Endothelial cell of umbilical vein (primary cell): ENCODE data around the gene SMC3. TPM values are rescaled to one million over a fixed set of nuclear protein-coding genes. Genes with fewer than 3 reads are reported as not detected.

Experiments used
- BruUV-seq: library from RNA; stranded (reverse); fragments of 400-500 nt; replicated peaks from 2 replicates; lab custom pipeline; 2021; lab: Mats Ljungman, UMichigan
- CTCF ChIA-PET: fragments of 300-600, 350-600 bp; sonication (Branson Sonifier 250); formaldehyde crosslinking; loops from one replicate; lab custom pipeline; 2021; ENCODE audit warnings: antibody characterized with exemption, inconsistent platforms; lab: Charles Lee
- POLR2A ChIA-PET: fragments of 300-600, 350-600 bp; sonication (Branson Sonifier 250); formaldehyde crosslinking; loops from one replicate; lab custom pipeline; 2021; ENCODE audit warnings: antibody characterized with exemption, inconsistent platforms; lab: Charles Lee
- DNase-seq: peaks from one replicate; pipeline ENCODE4 v3.0.0-alpha.2; 2011; ENCODE audit warnings: low read depth, low spot score
- FAIRE-seq: peaks from 2 replicates; lab custom pipeline; 2011; peaks lifted over from hg19 to GRCh38; lab: Jason Lieb, UNC
- H2AFZ ChIP-seq: 2 replicates; pipeline ENCODE4 v1.6.0; 2012; ENCODE audit warnings: low read depth, low read length, control low read depth, inconsistent platforms
- H3K27ac ChIP-seq: 2 replicates; pipeline ENCODE4 v1.5.1; 2011; ENCODE audit warnings: low read depth, mild to moderate bottlenecking, control low read depth, low read length, moderate library complexity; ENCODE audit not compliant: insufficient read depth
- H3K27me3 ChIP-seq, 2 experiments: 2 replicates each; pipeline versions ENCODE4 v1.6.0 to v1.6.1; 2011; ENCODE audit warnings: low read length in 2 of 2, mixed read lengths in 1 of 2; ENCODE audit not compliant: control insufficient read depth in 2 of 2, insufficient read depth in 2 of 2
- H3K36me3 ChIP-seq, 2 experiments: 2 replicates in 1 of 2; 3 replicates in 1 of 2; pipeline ENCODE4 v1.5.1; 2011; ENCODE audit warnings: low read length in 2 of 2, mild to moderate bottlenecking in 1 of 2, moderate library complexity in 1 of 2; ENCODE audit not compliant: control insufficient read depth in 2 of 2, insufficient read depth in 2 of 2; ENCODE audit errors: extremely low read depth in 1 of 2
- H3K4me1 ChIP-seq: 3 replicates; pipeline ENCODE4 v1.5.1; 2011; ENCODE audit warnings: mild to moderate bottlenecking, low read length; ENCODE audit not compliant: control insufficient read depth, insufficient read depth; ENCODE audit errors: extremely low read depth
- H3K4me2 ChIP-seq: 2 replicates; pipeline ENCODE4 v1.6.1; 2011; ENCODE audit warnings: low read length, control low read depth, mixed read lengths; ENCODE audit not compliant: insufficient read depth
- H3K4me3 ChIP-seq, 3 experiments: fragments of 200-600 bp in 1 of 3; sonication (generic), shearing (Covaris generic) in 1 of 3; replicated peaks in 1 of 3; 2 replicates each; pipeline ENCODE4 v1.5.1; 2011 to 2016; ENCODE audit warnings: control low read depth in 3 of 3, low read length in 3 of 3, mild to moderate bottlenecking in 2 of 3, inconsistent platforms in 1 of 3, low read depth in 1 of 3, moderate library complexity in 1 of 3; ENCODE audit not compliant: insufficient read depth in 1 of 3
- H3K79me2 ChIP-seq: 2 replicates; pipeline ENCODE4 v1.6.0; 2012; ENCODE audit warnings: low read length, inconsistent platforms; ENCODE audit not compliant: control insufficient read depth, insufficient read depth
- H3K9ac ChIP-seq: replicated peaks from 2 replicates; pipeline ENCODE3; 2011; ENCODE audit warnings: low read length, control low read depth; ENCODE audit not compliant: insufficient read depth; ENCODE audit errors: extremely low read depth
- H3K9me1 ChIP-seq: replicated peaks from 3 replicates; pipeline ENCODE4 v1.6.0; 2011; ENCODE audit warnings: mild to moderate bottlenecking, low read length; ENCODE audit not compliant: control insufficient read depth, insufficient read depth; ENCODE audit errors: extremely low read depth
- H3K9me3 ChIP-seq: replicated peaks from 2 replicates; pipeline ENCODE4 v1.5.1; 2012; ENCODE audit warnings: low read length, inconsistent platforms; ENCODE audit not compliant: control insufficient read depth, insufficient read depth
- H4K20me1 ChIP-seq: replicated peaks from 2 replicates; pipeline ENCODE3; 2011; ENCODE audit warnings: mild to moderate bottlenecking, low read length; ENCODE audit not compliant: control insufficient read depth, insufficient read depth; ENCODE audit errors: extremely low read depth
- EZH2 ChIP-seq: IDR thresholded peaks from 2 replicates; pipeline ENCODE4 v1.6.1; 2012; ENCODE audit warnings: borderline replicate concordance, low read depth, mild to moderate bottlenecking, moderate library complexity, low read length, inconsistent platforms; ENCODE audit not compliant: severe bottlenecking
- FOS ChIP-seq: IDR thresholded peaks from 2 replicates; pipeline ENCODE4 v1.6.1; 2011; ENCODE audit warnings: mild to moderate bottlenecking, low read length, moderate library complexity, borderline replicate concordance; ENCODE audit not compliant: insufficient read depth
- GATA2 ChIP-seq: IDR thresholded peaks from 2 replicates; pipeline ENCODE4 v1.7.0; 2011; ENCODE audit warnings: low read depth, mild to moderate bottlenecking, moderate library complexity, mixed read lengths, low read length; ENCODE audit not compliant: insufficient read length, insufficient read depth
- JUN ChIP-seq: IDR thresholded peaks from 2 replicates; pipeline ENCODE4 v1.6.1; 2011; ENCODE audit warnings: borderline replicate concordance, low read depth; ENCODE audit not compliant: insufficient read length, insufficient read depth
- MYC ChIP-seq: IDR thresholded peaks from one replicate; pipeline ENCODE4 v1.6.1; 2011; ENCODE audit warnings: mild to moderate bottlenecking, low read depth, low read length
- POLR2A ChIP-seq: IDR thresholded peaks from 2 replicates; pipeline ENCODE4 v1.6.1; 2012; ENCODE audit warnings: low read depth, mild to moderate bottlenecking, control low read depth, low read length
- POLR2AphosphoS5 ChIP-seq: IDR thresholded peaks from 2 replicates; pipeline ENCODE4 v1.6.1; 2012; ENCODE audit warnings: low read depth, mild to moderate bottlenecking, control low read depth, low read length, moderate library complexity; ENCODE audit not compliant: insufficient read depth
- dilution Hi-C: fragments of 300-500 bp; cut with MboI; formaldehyde crosslinking; loops from one replicate; pipeline ENCODE4 v1.15.0; 2019; ENCODE audit warnings: low sequenced_read_pairs; ENCODE audit not compliant: extremely low pct_ligation_motif_present
- intact Hi-C: fragments of 100-400 bp; cut with micrococcal nuclease; formaldehyde crosslinking; loops from one replicate; pipeline ENCODE4 v1.10.0; 2022
- polyA plus RNA-seq, 4 experiments: library from polyadenylated mRNA; depleted of rRNA in 3 of 4; stranded (reverse) in 3 of 4; unstranded in 1 of 4; fragments of >200 nt; gene quantifications; 2 replicates each; pipeline versions ENCODE4 v1.2.1 to v1.2.3, GENCODE V29; 2011 to 2012; ENCODE audit warnings: missing spikeins in 1 of 4
- total RNA-seq: library from RNA; stranded (reverse); gene quantifications from 2 replicates; pipeline ENCODE4 v1.2.3, GENCODE V29; 2021
- TF ChIP-seq, protein P1 (sequence below), 2 donors: IDR thresholded peaks; 1 replicate in 1 of 2; 2 replicates in 1 of 2; pipeline ENCODE4 v1.5.1; 2011; ENCODE audit warnings: low read length in 2 of 2, mild to moderate bottlenecking in 2 of 2, moderate library complexity in 2 of 2, control low read depth in 1 of 2, inconsistent platforms in 1 of 2, low read depth in 1 of 2; ENCODE audit not compliant: insufficient read depth in 1 of 2; ENCODE audit errors: extremely low read depth in 1 of 2
- TF ChIP-seq, protein P2 (sequence below): IDR thresholded peaks from 2 replicates; pipeline ENCODE4 v1.6.1; 2011; ENCODE audit not compliant: insufficient read depth, insufficient read length

The SMC3 gene
- total and polyA plus RNA-seq, 2 donors (not counting 3 experiments of a cell fraction or from before 2014, with no cell fraction given) = 5.5 to 44.2 TPM

DNA sequence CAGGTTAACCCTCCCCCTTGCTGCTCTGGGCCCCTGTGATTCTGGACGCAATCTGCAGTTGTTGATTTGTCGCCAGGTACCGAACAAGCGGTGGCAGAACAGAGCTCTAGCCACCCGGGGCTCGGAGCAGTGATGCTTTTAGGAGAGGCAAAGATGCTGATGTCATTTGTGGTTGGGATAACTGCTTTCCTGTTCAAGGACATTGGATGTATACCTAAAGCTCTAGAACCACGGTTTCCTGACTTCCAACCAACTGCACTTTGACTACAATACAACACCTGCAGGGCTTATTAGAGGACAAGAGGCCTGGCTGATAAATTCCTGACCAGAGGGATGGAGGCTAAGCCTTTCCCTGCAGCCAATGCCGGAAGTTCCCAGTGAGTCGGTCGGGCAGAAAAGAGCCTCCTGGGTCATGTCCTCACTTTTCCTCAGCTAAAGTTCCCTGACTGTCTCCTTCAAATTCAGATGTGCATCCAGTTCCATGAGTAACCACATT, 70.1 kb downstream of the SMC3 start:
- H3K36me3 ChIP-seq = no peaks in the 10 kb centered on the region
- no peaks in the 10 kb centered on the region for H4K20me1 ChIP-seq
- ChIA-PET CTCF (interaction anchor here (1.4 kb wide), 1 partner anchor 34 kb away, joined by 3 read pairs; no protein-coding TSS in a partner anchor), POLR2A (no interaction called here)
- dilution Hi-C loops (no loop called here), intact Hi-C loops (no loop called here)
- no peak overlapping the region for H2AFZ ChIP-seq
- H3K27me3 ChIP-seq = peaks cover 22 to 31% of the 10 kb centered on the region in 2 experiments
- BruUV-seq = no TSS peak
- no peak overlapping the region for H3K27ac ChIP-seq
- no peaks in the 10 kb centered on the region for H3K9me3 ChIP-seq
- no peaks in the 10 kb centered on the region for H3K9me1 ChIP-seq
- H3K4me2 ChIP-seq = no peak overlapping the region
- H3K4me3 ChIP-seq = no peak overlapping the region
- no peaks in the 10 kb centered on the region for H3K79me2 ChIP-seq
- H3K4me1 ChIP-seq = no peaks in the 10 kb centered on the region
- no peak for DNase-seq
- no peak overlapping the region for H3K9ac ChIP-seq
- no peak for FAIRE-seq
- TF ChIP-seq, protein P1, sequence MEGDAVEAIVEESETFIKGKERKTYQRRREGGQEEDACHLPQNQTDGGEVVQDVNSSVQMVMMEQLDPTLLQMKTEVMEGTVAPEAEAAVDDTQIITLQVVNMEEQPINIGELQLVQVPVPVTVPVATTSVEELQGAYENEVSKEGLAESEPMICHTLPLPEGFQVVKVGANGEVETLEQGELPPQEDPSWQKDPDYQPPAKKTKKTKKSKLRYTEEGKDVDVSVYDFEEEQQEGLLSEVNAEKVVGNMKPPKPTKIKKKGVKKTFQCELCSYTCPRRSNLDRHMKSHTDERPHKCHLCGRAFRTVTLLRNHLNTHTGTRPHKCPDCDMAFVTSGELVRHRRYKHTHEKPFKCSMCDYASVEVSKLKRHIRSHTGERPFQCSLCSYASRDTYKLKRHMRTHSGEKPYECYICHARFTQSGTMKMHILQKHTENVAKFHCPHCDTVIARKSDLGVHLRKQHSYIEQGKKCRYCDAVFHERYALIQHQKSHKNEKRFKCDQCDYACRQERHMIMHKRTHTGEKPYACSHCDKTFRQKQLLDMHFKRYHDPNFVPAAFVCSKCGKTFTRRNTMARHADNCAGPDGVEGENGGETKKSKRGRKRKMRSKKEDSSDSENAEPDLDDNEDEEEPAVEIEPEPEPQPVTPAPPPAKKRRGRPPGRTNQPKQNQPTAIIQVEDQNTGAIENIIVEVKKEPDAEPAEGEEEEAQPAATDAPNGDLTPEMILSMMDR (IDR thresholded peaks at IDR 0.05; ENCODE audit: extremely low read depth in 1 of 2, insufficient read depth in 1 of 2, low read depth in 1 of 2, low read length in 2 of 2) = no peak
- TF ChIP-seq MYC = no peak
- TF ChIP-seq JUN = no peak

DNA sequence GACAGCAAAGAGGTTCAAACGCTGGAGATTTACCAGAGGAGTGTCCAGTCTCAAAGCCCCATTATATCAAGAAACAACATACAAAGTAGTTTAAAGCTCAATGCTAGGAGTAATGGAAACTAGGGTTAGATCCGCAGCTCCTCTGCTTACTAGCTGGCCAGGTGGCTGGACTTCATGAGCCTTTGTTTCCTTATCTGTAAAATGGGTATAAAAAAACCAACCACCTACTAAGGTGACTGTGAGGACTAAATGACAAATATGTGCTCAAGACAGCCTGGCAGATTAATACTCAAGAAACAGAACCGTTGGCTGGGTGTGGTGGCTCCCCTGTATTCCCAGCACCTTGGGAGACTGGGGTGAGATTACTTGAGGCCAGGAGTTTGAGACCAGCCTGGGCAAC, 70.8 kb downstream of the SMC3 start:
- Histone ChIP-seq H3K9ac (no peak overlapping the region), H3K4me1 (peaks cover 2% of the 10 kb centered on the region), H3K36me3 (no peaks in the 10 kb centered on the region), H3K27ac (no peak overlapping the region), H3K4me2 (no peak overlapping the region), H3K9me1 (no peaks in the 10 kb centered on the region), H3K27me3 (peaks cover 29 to 38% of the 10 kb centered on the region in 2 experiments), H3K4me3 (no peak overlapping the region), H3K79me2 (no peaks in the 10 kb centered on the region), H3K9me3 (no peaks in the 10 kb centered on the region), H2AFZ (no peak overlapping the region), H4K20me1 (no peaks in the 10 kb centered on the region)
- BruUV-seq = no TSS peak
- dilution Hi-C loops = no loop called here
- no peak for TF ChIP-seq JUN
- no peak for TF ChIP-seq EZH2
- no peak for TF ChIP-seq POLR2A
- TF ChIP-seq FOS = no peak
- TF ChIP-seq, protein P2, sequence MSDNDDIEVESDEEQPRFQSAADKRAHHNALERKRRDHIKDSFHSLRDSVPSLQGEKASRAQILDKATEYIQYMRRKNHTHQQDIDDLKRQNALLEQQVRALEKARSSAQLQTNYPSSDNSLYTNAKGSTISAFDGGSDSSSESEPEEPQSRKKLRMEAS = no peak
- TF ChIP-seq MYC = no peak
- TF ChIP-seq POLR2AphosphoS5 = no peak
- TF ChIP-seq, protein P1 (IDR thresholded peaks at IDR 0.05; ENCODE audit: extremely low read depth in 1 of 2, insufficient read depth in 1 of 2, low read depth in 1 of 2, low read length in 2 of 2) = no peak
- no peak for TF ChIP-seq GATA2
- ChIA-PET CTCF (no interaction called here), POLR2A (no interaction called here)
- intact Hi-C loops = no loop called here
- no peak for DNase-seq
- FAIRE-seq = no peak
